Type B pancreatic cell (in vitro differentiated cells): ENCODE measurements around the gene C6orf118. TPM values are rescaled to one million over a fixed set of nuclear protein-coding genes. Genes with fewer than 3 reads are reported as not detected.

ENCODE experiments used
- DNase-seq: peaks from one replicate; pipeline ENCODE4 v3.0.0; 2021; ENCODE audit warnings: mixed read lengths; ENCODE audit not compliant: unreplicated experiment; ENCODE audit errors: extremely low spot score
- H3K27ac Mint-ChIP-seq: 2 replicates; pipeline ENCODE4 v1.8.0; 2021; ENCODE audit warnings: mild to moderate bottlenecking, mixed read lengths
- H3K27me3 Mint-ChIP-seq: 2 replicates; pipeline ENCODE4 v1.8.0; 2021; ENCODE audit warnings: mixed read lengths
- H3K36me3 Mint-ChIP-seq: 2 replicates; pipeline ENCODE4 v1.8.0; 2021; ENCODE audit warnings: mixed read lengths
- H3K4me1 Mint-ChIP-seq: one replicate; pipeline ENCODE4 v1.8.0; 2021; ENCODE audit warnings: mixed read lengths; ENCODE audit not compliant: unreplicated experiment
- H3K4me3 Mint-ChIP-seq: 2 replicates; pipeline ENCODE4 v1.8.0; 2021; ENCODE audit warnings: mild to moderate bottlenecking, mixed read lengths
- H3K9me3 Mint-ChIP-seq: 2 replicates; pipeline ENCODE4 v1.8.0; 2021; ENCODE audit warnings: mixed read lengths
- total RNA-seq: library from RNA; stranded (reverse); gene quantifications from 2 replicates; pipeline ENCODE4 v1.2.1, GENCODE V29; 2021; ENCODE audit warnings: low replicate concordance
- TF ChIP-seq, protein P1 (sequence below): fragments of 200-600 bp; sonication (generic); conservative IDR thresholded peaks from 2 replicates; pipeline ENCODE4 v1.5.0; 2021; ENCODE audit warnings: antibody characterized with exemption, mild to moderate bottlenecking

Gene C6orf118
- total RNA-seq, 1 donor from 2014 or later: 6.1 TPM

- Mint-ChIP-seq H3K4me1 (no peaks in the 10 kb centered on the region), H3K36me3 (peaks cover 6% of the 10 kb centered on the region), H3K9me3 (peaks cover 14% of the 10 kb centered on the region), H3K27ac (no peak overlapping the region), H3K27me3 (no peaks in the 10 kb centered on the region), H3K4me3 (no peak overlapping the region)
- TF ChIP-seq, protein P1, sequence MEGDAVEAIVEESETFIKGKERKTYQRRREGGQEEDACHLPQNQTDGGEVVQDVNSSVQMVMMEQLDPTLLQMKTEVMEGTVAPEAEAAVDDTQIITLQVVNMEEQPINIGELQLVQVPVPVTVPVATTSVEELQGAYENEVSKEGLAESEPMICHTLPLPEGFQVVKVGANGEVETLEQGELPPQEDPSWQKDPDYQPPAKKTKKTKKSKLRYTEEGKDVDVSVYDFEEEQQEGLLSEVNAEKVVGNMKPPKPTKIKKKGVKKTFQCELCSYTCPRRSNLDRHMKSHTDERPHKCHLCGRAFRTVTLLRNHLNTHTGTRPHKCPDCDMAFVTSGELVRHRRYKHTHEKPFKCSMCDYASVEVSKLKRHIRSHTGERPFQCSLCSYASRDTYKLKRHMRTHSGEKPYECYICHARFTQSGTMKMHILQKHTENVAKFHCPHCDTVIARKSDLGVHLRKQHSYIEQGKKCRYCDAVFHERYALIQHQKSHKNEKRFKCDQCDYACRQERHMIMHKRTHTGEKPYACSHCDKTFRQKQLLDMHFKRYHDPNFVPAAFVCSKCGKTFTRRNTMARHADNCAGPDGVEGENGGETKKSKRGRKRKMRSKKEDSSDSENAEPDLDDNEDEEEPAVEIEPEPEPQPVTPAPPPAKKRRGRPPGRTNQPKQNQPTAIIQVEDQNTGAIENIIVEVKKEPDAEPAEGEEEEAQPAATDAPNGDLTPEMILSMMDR: no peak
- DNase-seq: no peak
These were observed 11.7 kb upstream of the C6orf118 start for GRCh38 chr6:165321150-165321549.

DNA sequence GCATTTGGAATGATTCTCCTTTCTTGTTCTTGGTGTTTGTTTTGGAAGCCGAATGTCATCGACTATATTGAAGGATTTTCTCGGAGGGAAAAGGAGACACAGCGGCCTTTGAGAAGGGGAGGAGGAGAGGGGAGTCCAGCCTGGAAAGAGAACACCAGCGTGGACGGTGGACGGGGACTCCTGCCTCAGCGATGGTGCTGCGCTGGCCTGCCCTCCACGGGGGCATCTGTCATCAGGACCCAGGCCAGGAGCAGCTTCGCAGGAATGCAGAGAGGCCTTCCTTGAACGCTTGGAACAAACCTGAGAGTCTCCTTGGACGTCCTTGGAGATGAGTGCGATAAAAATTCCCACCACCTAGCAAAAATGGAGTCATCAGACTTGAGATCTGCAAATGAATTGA, 8.3 kb upstream of the C6orf118 start:
- peaks cover 8% of the 10 kb centered on the region for H3K27me3 Mint-ChIP-seq
- H3K4me3 Mint-ChIP-seq: no peak overlapping the region
- H3K4me1 Mint-ChIP-seq: no peaks in the 10 kb centered on the region
- peaks cover 3% of the 10 kb centered on the region for H3K36me3 Mint-ChIP-seq
- TF ChIP-seq, protein P1: no peak
- no peak overlapping the region for H3K27ac Mint-ChIP-seq
- no peak for DNase-seq
- peaks cover 14% of the 10 kb centered on the region for H3K9me3 Mint-ChIP-seq

GRCh38 chr6:165306955-165307354, 2.5 kb downstream of the C6orf118 start:
- Mint-ChIP-seq H3K9me3 (peaks cover 6% of the 10 kb centered on the region), H3K27me3 (peaks cover 21% of the 10 kb centered on the region), H3K27ac (no peak overlapping the region), H3K4me1 (peaks cover 11% of the 10 kb centered on the region), H3K4me3 (no peak overlapping the region), H3K36me3 (no peaks in the 10 kb centered on the region)
- DNase-seq: no peak
- TF ChIP-seq, protein P1: no peak

DNA sequence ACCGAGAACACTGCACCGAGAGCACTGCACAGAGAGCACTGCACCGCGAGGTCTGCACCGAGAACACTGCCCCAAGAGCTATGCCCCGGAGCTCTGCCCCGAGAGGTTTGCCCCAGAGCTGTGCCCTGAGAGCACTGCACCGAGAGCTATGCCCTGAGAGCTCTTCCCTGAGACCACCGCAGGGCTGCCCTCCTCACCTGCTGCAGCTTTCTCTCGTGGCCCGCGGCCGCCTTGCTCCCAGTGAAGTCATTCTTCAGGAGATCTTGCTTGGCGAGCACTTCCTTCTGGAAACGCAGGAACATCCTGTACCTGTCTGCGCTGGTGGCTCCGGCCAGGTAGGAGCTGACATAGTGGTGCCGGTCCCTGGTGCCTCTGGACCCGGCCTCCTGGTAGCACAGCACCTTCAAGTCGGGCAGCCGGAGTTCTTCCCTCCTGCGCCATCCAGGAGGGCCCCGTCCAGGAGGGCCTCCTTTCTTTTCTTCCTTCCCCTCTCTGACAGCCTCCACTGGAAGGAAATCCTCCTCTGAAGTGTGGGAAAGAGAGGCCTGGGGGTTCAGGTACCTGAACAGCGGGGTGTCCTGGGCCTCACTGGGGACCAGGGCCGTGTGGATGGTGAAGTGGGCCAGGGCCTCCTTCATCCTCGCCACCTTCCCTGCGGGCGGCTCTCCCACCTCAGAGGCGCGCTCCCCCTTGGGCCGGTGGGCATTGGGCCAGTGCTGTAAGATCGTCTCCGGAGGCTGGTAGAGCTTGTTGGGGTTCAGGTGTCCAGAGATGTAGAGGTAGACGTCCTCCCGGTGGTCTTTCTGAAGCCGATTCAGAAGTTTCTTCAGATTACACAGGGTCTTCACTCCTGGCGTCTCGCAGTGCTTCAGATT, 7.8 kb downstream of the C6orf118 start:
- Mint-ChIP-seq H3K9me3 (peaks cover 6% of the 10 kb centered on the region), H3K4me3 (no peak overlapping the region), H3K27me3 (peaks cover 6% of the 10 kb centered on the region), H3K4me1 (no peaks in the 10 kb centered on the region), H3K27ac (no peak overlapping the region), H3K36me3 (no peaks in the 10 kb centered on the region)
- no peak for DNase-seq
- TF ChIP-seq, protein P1: no peak

- DNase-seq: no peak
These were observed 8.9 kb downstream of the C6orf118 start for GRCh38 chr6:165300422-165300936.

More at GRCh38 chr6:165300422-165300936, 8.9 kb downstream of the C6orf118 start:
- Mint-ChIP-seq H3K27ac (no peak overlapping the region), H3K4me1 (no peaks in the 10 kb centered on the region), H3K36me3 (no peaks in the 10 kb centered on the region), H3K9me3 (peaks cover 6% of the 10 kb centered on the region), H3K27me3 (peaks cover 6% of the 10 kb centered on the region), H3K4me3 (no peak overlapping the region)
- TF ChIP-seq, protein P1: no peak
